Fibroblast of peridontal ligament (primary cell): Measurements from ENCODE around the gene GRIK2.
"Not testable (repeated sequence)": the region's sequence is repeated elsewhere in the genome, so short reads cannot be mapped to it uniquely, and the experiment has no call there.

Experiments
- DNase-seq: peaks from one replicate; pipeline ENCODE4 v3.0.0-alpha.2; 2010; ENCODE audit errors: extremely low read depth

The GRIK2 gene

GRCh38 chr6:101630941-101631340, 237.4 kb downstream of the GRIK2 start:
- no peak for DNase-seq

GRCh38 chr6:101633081-101633480, 239.6 kb downstream of the GRIK2 start:
- no peak for DNase-seq

GRCh38 chr6:101638865-101639264, 245.4 kb downstream of the GRIK2 start:
- DNase-seq: not testable (repeated sequence)

GRCh38 chr6:101640131-101640530, 246.6 kb downstream of the GRIK2 start:
- DNase-seq: no peak

GRCh38 chr6:101645770-101646169, 252.3 kb downstream of the GRIK2 start:
- peak; percentile 2 for DNase-seq

GRCh38 chr6:101650402-101651100, 257.0 kb downstream of the GRIK2 start:
- no peak for DNase-seq

- DNase-seq: no peak
These were observed 258.6 kb downstream of the GRIK2 start for GRCh38 chr6:101652079-101652478.

- no peak for DNase-seq
These were observed 261.6 kb downstream of the GRIK2 start for GRCh38 chr6:101655109-101655508.

- no peak for DNase-seq
These were observed 268.8 kb downstream of the GRIK2 start for GRCh38 chr6:101662111-101662897.

GRCh38 chr6:101663100-101663499, 269.6 kb downstream of the GRIK2 start:
- no peak for DNase-seq

- DNase-seq: peak; percentile 14
These were observed 272.7 kb downstream of the GRIK2 start for GRCh38 chr6:101666256-101666655.

GRCh38 chr6:101668496-101669030, 275.1 kb downstream of the GRIK2 start:
- DNase-seq: no peak

GRCh38 chr6:101676187-101676586, 282.7 kb downstream of the GRIK2 start:
- DNase-seq: no peak

GRCh38 chr6:101682937-101683336, 289.4 kb downstream of the GRIK2 start:
- no peak for DNase-seq

- no peak for DNase-seq
These were observed 290.4 kb downstream of the GRIK2 start for GRCh38 chr6:101683884-101684283.

GRCh38 chr6:101686653-101687052, 293.1 kb downstream of the GRIK2 start:
- DNase-seq: no peak

- no peak for DNase-seq
These were observed 295.6 kb downstream of the GRIK2 start for GRCh38 chr6:101689156-101689555.

GRCh38 chr6:101689695-101690094, 296.2 kb downstream of the GRIK2 start:
- no peak for DNase-seq

- no peak for DNase-seq
These were observed 307.1 kb downstream of the GRIK2 start for GRCh38 chr6:101700655-101701054.

- DNase-seq: no peak
These were observed 309.8 kb downstream of the GRIK2 start for GRCh38 chr6:101703311-101703710.

GRCh38 chr6:101705866-101706265, 312.4 kb downstream of the GRIK2 start:
- no peak for DNase-seq

- DNase-seq: no peak
These were observed 313.1 kb downstream of the GRIK2 start for GRCh38 chr6:101706576-101706975.

GRCh38 chr6:101711518-101711917, 318.0 kb downstream of the GRIK2 start:
- no peak for DNase-seq
